ENCODE data around the gene URI1.

URI1 gene

DNA sequence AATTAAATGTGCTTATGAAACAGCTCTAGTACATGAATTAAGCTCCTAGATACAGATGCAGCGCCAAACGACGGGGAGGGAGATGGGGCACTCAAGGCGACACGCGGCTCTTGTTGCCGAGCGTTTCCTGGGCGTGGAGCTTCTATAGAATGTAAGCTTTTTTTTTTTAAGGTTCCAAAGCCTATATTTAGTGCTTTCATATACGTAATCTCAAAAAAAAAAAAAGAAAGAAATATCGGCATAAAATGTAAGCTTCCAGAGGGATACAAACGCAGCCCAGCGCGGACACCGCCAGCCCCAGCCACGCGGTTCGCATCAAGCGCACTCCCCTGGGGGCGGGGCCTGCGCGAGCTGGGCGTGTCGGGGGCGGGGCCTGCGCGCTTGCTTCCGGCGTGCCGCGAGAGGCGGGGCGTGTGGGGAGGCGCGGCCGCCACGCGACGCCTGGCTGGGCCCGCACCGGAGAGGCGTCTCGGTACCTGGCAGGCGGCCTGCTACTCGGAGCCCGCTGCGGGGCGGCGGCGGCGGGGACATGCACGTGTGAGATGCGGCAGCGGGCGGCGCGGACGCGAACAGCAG is at the start of gene URI1:
URI1 (plus strand) TSS at position 412 of the 576 bp plus-strand sequence. CDS start 309 bp downstream, outside the sequence.
- Histone ChIP-seq H3K4me3 (ENCODE audit: low read depth, low read length) (peak within 1 kb of the TSS; percentile 95), H3K27ac (no peak within 1 kb of the TSS), H3K36me3 (replicated peaks) (no peaks in the 10 kb centered on the region), H3K27me3 (replicated peaks) (no peaks in the 10 kb centered on the region)
- DNase-seq: peak; percentile 68
- TF ChIP-seq CTCF (IDR thresholded peaks at IDR 0.05; ENCODE audit: low read depth, low read length, missing control alignments): no peak
- in situ Hi-C loops (cut with HindIII; ENCODE audit: low pct_ligation_motif_present, low sequenced_read_pairs): no loop called here

- no peak overlapping the region for H3K27ac ChIP-seq
- no peaks in the 10 kb centered on the region for H3K27me3 ChIP-seq (replicated peaks)
- DNase-seq: no peak
- no peak overlapping the region for H3K4me3 ChIP-seq (ENCODE audit: low read depth, low read length)
- no peaks in the 10 kb centered on the region for H3K36me3 ChIP-seq (replicated peaks)
- TF ChIP-seq CTCF (IDR thresholded peaks at IDR 0.05; ENCODE audit: low read depth, low read length, missing control alignments): no peak
- in situ Hi-C loops (cut with HindIII; ENCODE audit: low pct_ligation_motif_present, low sequenced_read_pairs): no loop called here
Observed at GRCh38 chr19:29893606-29894284, 48.3 kb upstream of the URI1 start.

- no peak for TF ChIP-seq CTCF (IDR thresholded peaks at IDR 0.05; ENCODE audit: low read depth, low read length, missing control alignments)
- Histone ChIP-seq H3K36me3 (replicated peaks) (no peaks in the 10 kb centered on the region), H3K27ac (no peak overlapping the region), H3K4me3 (ENCODE audit: low read depth, low read length) (no peak overlapping the region), H3K27me3 (replicated peaks) (no peaks in the 10 kb centered on the region)
- DNase-seq: no peak
- in situ Hi-C loops (cut with HindIII; ENCODE audit: low pct_ligation_motif_present, low sequenced_read_pairs): no loop called here
Observed at GRCh38 chr19:29896802-29897201, 45.2 kb upstream of the URI1 start.

DNA sequence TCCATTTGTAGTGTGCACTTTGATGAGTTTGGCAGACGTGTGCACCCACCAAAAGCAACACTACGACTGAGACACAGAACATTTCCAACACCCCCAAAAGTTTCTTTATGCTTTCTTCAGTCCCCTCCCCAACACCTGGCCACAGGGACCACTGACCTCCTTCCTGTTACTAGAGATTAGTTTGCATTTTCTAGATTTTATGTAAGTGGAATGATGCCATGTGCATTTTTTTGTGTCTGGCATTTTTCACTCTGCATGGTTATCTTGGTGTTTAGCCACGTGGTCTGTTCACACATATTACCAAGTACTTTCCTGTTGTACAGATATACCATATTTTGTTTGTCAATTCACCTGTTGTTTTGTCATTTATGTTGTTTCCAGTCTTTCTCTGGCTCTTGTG is 44.6 kb upstream of the URI1 start:
- Histone ChIP-seq H3K36me3 (replicated peaks) (no peaks in the 10 kb centered on the region), H3K4me3 (ENCODE audit: low read depth, low read length) (no peak overlapping the region), H3K27me3 (replicated peaks) (no peaks in the 10 kb centered on the region), H3K27ac (no peak overlapping the region)
- DNase-seq: no peak
- in situ Hi-C loops (cut with HindIII; ENCODE audit: low pct_ligation_motif_present, low sequenced_read_pairs): no loop called here
- TF ChIP-seq CTCF (IDR thresholded peaks at IDR 0.05; ENCODE audit: low read depth, low read length, missing control alignments): no peak

DNA sequence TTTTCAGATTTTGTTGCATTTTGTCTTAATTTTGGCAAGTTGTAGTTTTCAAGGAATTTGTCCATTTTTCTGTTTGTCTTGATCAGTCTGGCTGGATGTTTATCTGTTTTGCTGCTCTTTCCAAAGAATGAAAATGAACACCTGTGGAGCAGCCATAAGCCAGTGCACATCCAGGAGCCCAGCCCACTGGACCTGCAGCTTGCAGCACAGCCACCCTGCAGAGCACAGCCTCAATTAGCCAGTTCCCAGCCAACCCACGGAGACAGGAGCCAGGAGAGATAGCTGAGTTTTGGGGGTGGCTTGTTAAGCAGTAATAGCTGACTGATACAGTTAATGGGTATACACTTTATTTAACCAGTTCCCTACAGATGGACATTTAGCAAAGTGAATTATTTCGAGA is 38.0 kb upstream of the URI1 start:
- in situ Hi-C loops (cut with HindIII; ENCODE audit: low pct_ligation_motif_present, low sequenced_read_pairs): no loop called here
- no peak for DNase-seq
- no peak for TF ChIP-seq CTCF (IDR thresholded peaks at IDR 0.05; ENCODE audit: low read depth, low read length, missing control alignments)
- Histone ChIP-seq H3K27me3 (replicated peaks) (no peaks in the 10 kb centered on the region), H3K27ac (no peak overlapping the region), H3K4me3 (ENCODE audit: low read depth, low read length) (no peak overlapping the region), H3K36me3 (replicated peaks) (no peaks in the 10 kb centered on the region)

Data from brain microvascular endothelial cell (primary cell).